ENCODE data around the gene CMC1.

CMC1 gene

GRCh38 chr3:28334552-28334951 is 93.1 kb downstream of the CMC1 start:
- no peaks in the 10 kb centered on the region for H3K36me3 ChIP-seq (ENCODE audit: control insufficient read depth, insufficient read depth, low read length)
- H3K27ac ChIP-seq (ENCODE audit: low read length): no peak overlapping the region
- H3K4me1 ChIP-seq (ENCODE audit: control insufficient read depth, insufficient read depth, low read length): no peaks in the 10 kb centered on the region
- no peak overlapping the region for H3K4me3 ChIP-seq (ENCODE audit: low read length)
- H3K27me3 ChIP-seq (ENCODE audit: control insufficient read depth, insufficient read depth, low read length): no peaks in the 10 kb centered on the region
- DNase-seq (ENCODE audit: low read depth, low spot score): no peak
- no peaks in the 10 kb centered on the region for H3K9me3 ChIP-seq (ENCODE audit: control insufficient read depth, insufficient read depth, low read length)

GRCh38 chr3:28335246-28335645 is 93.8 kb downstream of the CMC1 start:
- H3K9me3 ChIP-seq (ENCODE audit: control insufficient read depth, insufficient read depth, low read length): no peaks in the 10 kb centered on the region
- no peak overlapping the region for H3K27ac ChIP-seq (ENCODE audit: low read length)
- H3K4me1 ChIP-seq (ENCODE audit: control insufficient read depth, insufficient read depth, low read length): no peaks in the 10 kb centered on the region
- no peaks in the 10 kb centered on the region for H3K36me3 ChIP-seq (ENCODE audit: control insufficient read depth, insufficient read depth, low read length)
- DNase-seq (ENCODE audit: low read depth, low spot score): no peak
- H3K27me3 ChIP-seq (ENCODE audit: control insufficient read depth, insufficient read depth, low read length): no peaks in the 10 kb centered on the region
- 100% methylated on average over 1 of the region's 2 CpGs for WGBS (ENCODE audit: insufficient coverage, insufficient read length)
- no peak overlapping the region for H3K4me3 ChIP-seq (ENCODE audit: low read length)

- no peak for DNase-seq (ENCODE audit: low read depth, low spot score)
- no peaks in the 10 kb centered on the region for H3K9me3 ChIP-seq (ENCODE audit: control insufficient read depth, insufficient read depth, low read length)
- no peak overlapping the region for H3K4me3 ChIP-seq (ENCODE audit: low read length)
- H3K36me3 ChIP-seq (ENCODE audit: control insufficient read depth, insufficient read depth, low read length): no peaks in the 10 kb centered on the region
- H3K27me3 ChIP-seq (ENCODE audit: control insufficient read depth, insufficient read depth, low read length): no peaks in the 10 kb centered on the region
- no peaks in the 10 kb centered on the region for H3K4me1 ChIP-seq (ENCODE audit: control insufficient read depth, insufficient read depth, low read length)
- H3K27ac ChIP-seq (ENCODE audit: low read length): no peak overlapping the region
These were observed 95.8 kb downstream of the CMC1 start for GRCh38 chr3:28337230-28337629.

GRCh38 chr3:28343144-28343543 is 101.7 kb downstream of the CMC1 start:
- no peak for DNase-seq (ENCODE audit: low read depth, low spot score)
- H3K4me3 ChIP-seq (ENCODE audit: low read length): no peak overlapping the region
- H3K27me3 ChIP-seq (ENCODE audit: control insufficient read depth, insufficient read depth, low read length): no peaks in the 10 kb centered on the region
- no peak overlapping the region for H3K27ac ChIP-seq (ENCODE audit: low read length)
- no peaks in the 10 kb centered on the region for H3K9me3 ChIP-seq (ENCODE audit: control insufficient read depth, insufficient read depth, low read length)
- H3K36me3 ChIP-seq (ENCODE audit: control insufficient read depth, insufficient read depth, low read length): no peaks in the 10 kb centered on the region
- no peaks in the 10 kb centered on the region for H3K4me1 ChIP-seq (ENCODE audit: control insufficient read depth, insufficient read depth, low read length)

- Histone ChIP-seq H3K4me1 (ENCODE audit: control insufficient read depth, insufficient read depth, low read length) (no peaks in the 10 kb centered on the region), H3K9me3 (ENCODE audit: control insufficient read depth, insufficient read depth, low read length) (no peaks in the 10 kb centered on the region), H3K27ac (ENCODE audit: low read length) (no peak overlapping the region), H3K36me3 (ENCODE audit: control insufficient read depth, insufficient read depth, low read length) (no peaks in the 10 kb centered on the region), H3K27me3 (ENCODE audit: control insufficient read depth, insufficient read depth, low read length) (no peaks in the 10 kb centered on the region), H3K4me3 (ENCODE audit: low read length) (no peak overlapping the region)
- WGBS (ENCODE audit: insufficient coverage, insufficient read length): no CpG with 5 or more reads among the region's 1 CpG
- DNase-seq (ENCODE audit: low read depth, low spot score): no peak
These were observed 104.3 kb downstream of the CMC1 start for GRCh38 chr3:28345690-28346089.

- no peak overlapping the region for H3K27ac ChIP-seq (ENCODE audit: low read length)
- no CpG with 5 or more reads among the region's 16 CpGs for WGBS (ENCODE audit: insufficient coverage, insufficient read length)
- DNase-seq (ENCODE audit: low read depth, low spot score): no peak
- H3K9me3 ChIP-seq (ENCODE audit: control insufficient read depth, insufficient read depth, low read length): no peaks in the 10 kb centered on the region
- no peaks in the 10 kb centered on the region for H3K36me3 ChIP-seq (ENCODE audit: control insufficient read depth, insufficient read depth, low read length)
- H3K27me3 ChIP-seq (ENCODE audit: control insufficient read depth, insufficient read depth, low read length): no peaks in the 10 kb centered on the region
- H3K4me3 ChIP-seq (ENCODE audit: low read length): peak overlapping the region; percentile 51; the same call in 1 of the 2 replicates
- H3K4me1 ChIP-seq (ENCODE audit: control insufficient read depth, insufficient read depth, low read length): no peaks in the 10 kb centered on the region
These were observed 106.2 kb downstream of the CMC1 start for GRCh38 chr3:28347374-28348264.

GRCh38 chr3:28348265-28348628 is 106.8 kb downstream of the CMC1 start:
- H3K4me1 ChIP-seq (ENCODE audit: control insufficient read depth, insufficient read depth, low read length): no peaks in the 10 kb centered on the region
- no peak for DNase-seq (ENCODE audit: low read depth, low spot score)
- H3K27ac ChIP-seq (ENCODE audit: low read length): no peak overlapping the region
- no peaks in the 10 kb centered on the region for H3K9me3 ChIP-seq (ENCODE audit: control insufficient read depth, insufficient read depth, low read length)
- no peaks in the 10 kb centered on the region for H3K27me3 ChIP-seq (ENCODE audit: control insufficient read depth, insufficient read depth, low read length)
- WGBS (ENCODE audit: insufficient coverage, insufficient read length): no CpG with 5 or more reads among the region's 16 CpGs
- peak overlapping the region; percentile 51; the same call in 1 of the 2 replicates for H3K4me3 ChIP-seq (ENCODE audit: low read length)
- no peaks in the 10 kb centered on the region for H3K36me3 ChIP-seq (ENCODE audit: control insufficient read depth, insufficient read depth, low read length)

- Histone ChIP-seq H3K9me3 (ENCODE audit: control insufficient read depth, insufficient read depth, low read length) (no peaks in the 10 kb centered on the region), H3K27ac (ENCODE audit: low read length) (no peak within 1 kb of the TSS), H3K4me1 (ENCODE audit: control insufficient read depth, insufficient read depth, low read length) (no peaks in the 10 kb centered on the region), H3K36me3 (ENCODE audit: control insufficient read depth, insufficient read depth, low read length) (no peaks in the 10 kb centered on the region), H3K4me3 (ENCODE audit: low read length) (peak within 1 kb of the TSS; percentile 51; the same call in 1 of the 2 replicates), H3K27me3 (ENCODE audit: control insufficient read depth, insufficient read depth, low read length) (no peaks in the 10 kb centered on the region)
- no CpG with 5 or more reads among the region's 83 CpGs for WGBS (ENCODE audit: insufficient coverage, insufficient read length)
- peak; percentile 80 for DNase-seq (ENCODE audit: low read depth, low spot score)
These were observed 107.4 kb downstream of the CMC1 start, which contains the start of the genes AZI2 and ZCWPW2 for GRCh38 chr3:28348629-28349468. Gene AZI2 (minus strand): TSS chr3:28348824. CDS start chr3:28340617, 8,207 bp downstream. Gene ZCWPW2 (plus strand): TSS chr3:28348721. CDS start chr3:28413069, 64,348 bp downstream.

- WGBS (ENCODE audit: insufficient coverage, insufficient read length): no CpG with 5 or more reads among the region's 13 CpGs
- H3K4me1 ChIP-seq (ENCODE audit: control insufficient read depth, insufficient read depth, low read length): no peaks in the 10 kb centered on the region
- H3K9me3 ChIP-seq (ENCODE audit: control insufficient read depth, insufficient read depth, low read length): no peaks in the 10 kb centered on the region
- no peaks in the 10 kb centered on the region for H3K27me3 ChIP-seq (ENCODE audit: control insufficient read depth, insufficient read depth, low read length)
- H3K27ac ChIP-seq (ENCODE audit: low read length): no peak overlapping the region
- no peaks in the 10 kb centered on the region for H3K36me3 ChIP-seq (ENCODE audit: control insufficient read depth, insufficient read depth, low read length)
- peak overlapping the region; percentile 51; the same call in 1 of the 2 replicates for H3K4me3 ChIP-seq (ENCODE audit: low read length)
- no peak for DNase-seq (ENCODE audit: low read depth, low spot score)
These were observed 108.1 kb downstream of the CMC1 start for GRCh38 chr3:28349469-28350000.

Measured in iPS DF 6.9 (cell line).